NCI-H1048 (cell line): ENCODE measurements around the gene NDUFA11.
A peak's percentile ranks its signal among the peaks of the same experiment; 100 is the strongest.

Experiments
- DNase-seq: peaks from one replicate; lab custom pipeline; 2025; lab: John Stamatoyannopoulos, UW

Gene NDUFA11

DNA sequence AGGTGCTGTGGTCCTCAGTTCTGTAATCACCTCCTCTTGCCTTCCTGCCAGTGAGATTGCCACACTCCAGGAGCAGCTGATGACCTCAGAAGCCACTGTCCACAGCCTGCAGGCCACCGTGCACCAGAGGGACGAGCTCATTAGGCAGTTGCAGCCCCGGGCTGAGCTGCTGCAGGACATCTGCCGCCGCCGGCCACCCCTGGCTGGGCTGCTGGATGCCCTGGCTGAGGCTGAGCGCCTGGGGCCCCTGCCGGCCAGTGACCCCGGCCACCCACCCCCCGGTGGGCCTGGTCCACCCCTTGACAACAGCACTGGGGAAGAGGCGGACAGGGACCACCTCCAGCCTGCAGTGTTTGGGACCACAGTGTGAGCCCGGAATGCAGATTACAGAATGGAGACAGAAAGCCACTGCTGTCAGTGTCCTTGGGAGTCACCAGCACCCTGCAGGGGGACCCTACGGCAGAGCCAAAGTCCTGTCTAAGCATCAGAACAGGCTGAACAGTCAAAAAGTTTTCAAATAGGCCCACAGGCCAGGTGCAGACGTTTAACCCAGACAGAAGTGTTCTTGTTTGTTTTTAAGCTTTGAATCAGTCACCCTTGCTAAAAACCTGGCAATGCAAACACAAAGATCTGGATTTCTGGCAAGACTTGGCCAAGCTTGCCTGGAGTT lies 5.3 kb upstream of the NDUFA11 start:
- DNase-seq = no peak

DNA sequence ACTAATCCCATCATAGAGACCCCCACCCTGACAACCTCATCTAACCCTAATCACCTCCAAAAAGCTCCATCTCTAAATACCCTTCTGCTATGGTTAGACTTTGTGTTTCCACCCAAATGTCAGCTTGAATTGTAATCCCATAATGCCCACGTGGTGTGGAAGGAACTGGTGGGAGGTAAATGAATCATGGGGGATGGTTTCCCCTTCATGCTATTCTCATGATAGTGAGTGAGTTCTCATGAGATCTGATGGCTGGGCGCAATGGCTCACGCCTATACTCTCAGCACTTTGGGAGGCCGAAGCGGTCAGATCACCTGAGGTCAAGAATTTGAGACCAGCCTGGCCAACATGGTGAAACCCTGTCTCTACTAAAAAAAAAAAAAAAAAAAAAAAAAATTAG lies 3.7 kb upstream of the NDUFA11 start:
- no peak for DNase-seq

DNA sequence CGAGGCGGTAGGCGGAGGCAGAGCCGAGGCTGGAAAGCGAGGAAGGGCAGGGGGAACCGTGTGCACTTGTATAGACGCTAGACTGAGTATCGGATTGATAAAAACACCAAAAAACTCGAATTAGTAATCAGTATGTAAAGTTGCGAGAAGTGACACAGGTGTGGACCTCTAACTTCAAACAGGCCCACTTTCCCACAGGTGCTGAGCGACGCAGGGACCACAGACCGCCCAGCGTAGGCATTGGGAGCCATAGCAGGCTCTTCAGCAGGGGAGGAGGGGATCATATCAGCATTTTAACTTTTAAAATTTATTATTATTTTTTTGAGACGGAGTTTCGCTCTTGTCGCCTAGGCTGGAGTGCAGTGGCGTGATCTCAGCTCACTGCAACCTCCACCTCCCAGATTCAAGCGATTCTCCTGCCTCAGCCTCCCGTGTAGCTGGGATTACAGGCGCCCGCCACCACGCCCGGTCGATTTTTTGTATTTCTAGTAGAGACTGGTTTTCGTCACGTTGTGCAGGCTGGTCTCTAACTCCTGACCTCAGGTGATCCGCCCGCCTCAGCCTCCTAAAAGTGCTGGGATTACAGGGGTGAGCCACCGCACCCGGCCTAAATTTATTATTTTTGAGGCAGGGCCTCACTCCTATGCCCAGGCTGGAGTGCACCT lies 1.7 kb upstream of the NDUFA11 start:
- DNase-seq = no peak

DNA sequence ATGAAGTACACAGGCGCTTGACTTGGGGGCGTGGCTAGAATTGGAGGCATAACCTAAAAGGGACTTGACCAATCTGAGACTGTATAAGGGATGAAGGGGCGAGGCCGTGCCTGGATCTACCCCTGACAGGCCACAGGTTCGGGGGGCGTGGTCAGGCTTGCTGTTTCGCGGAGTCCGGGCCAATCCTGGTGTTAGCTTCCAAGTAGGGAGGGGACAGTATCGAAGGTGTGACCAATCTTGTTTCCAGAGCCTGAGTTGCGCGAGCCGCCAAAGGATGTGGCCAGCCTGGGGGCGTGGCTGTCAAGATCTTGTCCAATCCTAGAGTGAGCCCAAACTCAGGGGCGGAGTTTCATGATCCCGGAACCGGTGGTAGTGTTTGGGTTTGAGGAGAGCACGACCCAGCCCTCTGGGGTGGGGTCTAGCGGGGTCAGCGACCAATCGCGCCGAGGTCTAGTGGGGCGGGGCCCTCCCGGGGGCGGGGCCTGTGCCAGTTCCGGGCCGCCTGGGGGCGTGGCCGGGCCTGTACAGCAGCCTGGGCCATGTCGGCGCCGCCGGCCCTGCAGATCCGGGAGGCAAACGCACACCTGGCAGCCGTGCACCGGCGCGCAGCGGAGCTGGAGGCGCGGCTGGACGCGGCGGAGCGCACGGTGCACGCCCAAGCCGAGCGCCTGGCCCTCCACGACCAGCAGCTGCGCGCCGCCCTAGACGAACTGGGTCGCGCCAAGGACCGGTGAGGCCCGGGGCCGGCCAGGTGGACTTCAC lies 943 bp upstream of the NDUFA11 start, which contains the start of gene VMAC:
Gene VMAC (plus strand): TSS at position 521 of the 762 bp plus-strand sequence. CDS start 19 bp downstream, at position 540.
- DNase-seq = peak; percentile 99

DNA sequence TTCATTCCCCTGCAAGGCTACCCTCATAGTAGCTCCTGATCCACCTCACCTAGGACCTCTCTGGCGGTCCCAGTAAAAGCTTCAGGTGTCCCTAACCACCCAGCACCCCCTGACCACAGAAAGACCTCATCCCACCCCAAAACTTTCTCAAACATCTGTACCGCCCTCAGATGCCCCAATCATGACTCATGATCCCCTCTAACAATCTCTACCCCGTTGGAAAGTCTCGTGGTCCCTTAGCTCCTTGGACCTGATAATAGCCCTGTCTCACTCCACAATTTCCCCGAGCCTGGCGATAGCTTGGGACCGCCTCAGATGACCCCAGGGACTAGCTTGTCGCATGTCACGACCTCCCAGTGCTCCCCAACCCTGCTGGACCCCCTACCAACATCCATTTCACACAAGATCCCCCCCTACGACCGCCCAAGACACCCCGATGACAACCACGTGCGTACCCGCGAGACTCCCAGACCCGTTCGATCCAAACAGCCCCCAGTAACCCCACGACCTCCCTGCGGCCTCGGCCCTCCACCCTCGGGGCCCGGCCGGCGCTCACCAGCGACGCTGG lies 450 bp downstream of the NDUFA11 start:
- DNase-seq = no peak

DNA sequence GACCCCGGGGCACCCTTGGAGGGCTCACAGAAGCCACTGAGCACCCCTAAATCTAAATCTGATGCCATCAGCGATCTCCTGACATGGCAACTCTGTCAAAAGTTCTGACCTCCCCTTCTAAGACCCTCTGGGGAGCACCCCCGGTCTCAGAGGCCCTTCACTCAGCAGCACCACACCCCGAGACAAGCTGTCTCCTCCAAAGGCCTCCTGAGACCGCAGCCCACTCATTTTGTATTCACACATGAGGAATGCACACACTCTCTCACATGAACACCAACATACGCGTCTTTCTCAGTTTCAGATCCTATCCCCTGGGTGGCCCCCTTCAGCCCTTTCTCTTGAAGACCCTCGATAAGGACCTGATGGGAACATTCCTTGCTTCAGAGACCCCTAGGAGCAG lies 2.6 kb downstream of the NDUFA11 start:
- DNase-seq = no peak

DNA sequence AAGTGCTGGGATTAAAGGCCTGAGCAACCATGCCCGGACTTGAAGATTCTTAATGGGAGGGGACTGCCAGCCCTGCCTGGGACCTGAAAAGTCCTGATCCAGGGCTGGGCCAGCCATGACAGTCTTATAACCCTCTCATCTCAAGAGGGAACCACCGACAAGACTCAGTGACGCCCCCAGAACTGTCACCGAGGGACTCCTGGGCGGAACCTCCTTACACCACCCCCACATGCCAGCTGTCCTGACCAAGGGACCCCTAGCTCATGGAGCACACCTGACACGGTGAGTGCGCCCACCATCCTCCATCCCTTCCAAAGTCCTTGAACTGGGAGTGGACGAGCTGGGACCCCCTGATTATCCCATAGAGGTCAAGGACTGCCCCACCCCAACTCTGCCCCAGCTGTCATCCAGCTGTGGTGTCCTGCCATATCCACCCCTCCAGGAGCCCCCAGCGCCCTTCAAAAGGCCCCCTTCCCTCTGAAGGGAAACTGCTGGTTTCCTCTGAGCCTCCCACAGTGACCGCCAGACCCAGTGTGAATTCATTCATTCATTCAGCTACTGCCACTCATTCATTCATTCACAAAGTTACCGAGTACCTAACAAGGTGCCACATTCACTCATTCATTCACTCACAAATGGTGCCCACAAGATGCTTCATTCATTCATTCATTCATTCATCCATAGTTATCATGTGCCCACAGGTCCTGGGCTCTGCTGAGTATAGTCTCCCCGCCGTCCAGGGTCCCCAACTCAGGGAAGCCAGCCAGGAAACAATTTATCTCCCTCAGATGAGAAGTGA lies 3.7 kb downstream of the NDUFA11 start:
- no peak for DNase-seq

DNA sequence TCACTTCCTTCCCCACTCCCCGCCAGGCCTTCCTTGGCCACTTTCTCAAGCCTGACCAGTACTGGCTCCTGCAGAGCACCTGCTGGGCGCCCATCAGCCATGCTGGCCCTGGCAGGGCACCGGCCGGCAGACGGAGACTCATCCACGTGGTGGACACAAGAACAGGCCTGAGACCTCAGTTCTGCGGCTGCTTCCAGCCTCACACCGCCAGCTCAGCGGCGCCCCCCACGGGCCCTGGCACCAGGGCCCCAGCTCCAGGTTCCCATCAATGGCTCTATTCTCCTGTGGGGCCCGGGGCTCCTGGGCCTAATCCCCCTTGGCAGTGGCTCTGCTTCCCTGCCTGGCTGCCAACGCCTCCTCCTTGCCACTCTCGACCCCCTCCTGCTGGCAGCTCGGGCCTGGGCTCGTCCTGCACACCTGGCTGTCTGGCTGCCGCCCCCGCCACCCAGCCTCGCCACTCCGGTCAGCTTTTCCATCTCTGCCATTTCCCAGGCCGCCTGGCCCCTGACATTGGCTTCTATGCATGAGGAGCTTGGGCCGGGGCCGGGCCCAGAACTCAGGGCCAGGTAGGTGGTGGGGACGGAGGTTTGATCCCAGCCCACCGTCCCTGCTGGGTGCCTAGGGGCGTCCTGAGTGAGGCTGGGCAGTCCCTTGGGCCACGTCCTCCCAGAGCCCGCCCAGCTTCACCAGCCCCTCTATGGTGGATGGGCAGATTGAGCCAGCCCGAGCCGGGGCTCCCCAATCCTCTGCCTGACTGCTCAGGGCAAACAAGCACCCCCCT lies 6.2 kb downstream of the NDUFA11 start:
- DNase-seq = no peak

DNA sequence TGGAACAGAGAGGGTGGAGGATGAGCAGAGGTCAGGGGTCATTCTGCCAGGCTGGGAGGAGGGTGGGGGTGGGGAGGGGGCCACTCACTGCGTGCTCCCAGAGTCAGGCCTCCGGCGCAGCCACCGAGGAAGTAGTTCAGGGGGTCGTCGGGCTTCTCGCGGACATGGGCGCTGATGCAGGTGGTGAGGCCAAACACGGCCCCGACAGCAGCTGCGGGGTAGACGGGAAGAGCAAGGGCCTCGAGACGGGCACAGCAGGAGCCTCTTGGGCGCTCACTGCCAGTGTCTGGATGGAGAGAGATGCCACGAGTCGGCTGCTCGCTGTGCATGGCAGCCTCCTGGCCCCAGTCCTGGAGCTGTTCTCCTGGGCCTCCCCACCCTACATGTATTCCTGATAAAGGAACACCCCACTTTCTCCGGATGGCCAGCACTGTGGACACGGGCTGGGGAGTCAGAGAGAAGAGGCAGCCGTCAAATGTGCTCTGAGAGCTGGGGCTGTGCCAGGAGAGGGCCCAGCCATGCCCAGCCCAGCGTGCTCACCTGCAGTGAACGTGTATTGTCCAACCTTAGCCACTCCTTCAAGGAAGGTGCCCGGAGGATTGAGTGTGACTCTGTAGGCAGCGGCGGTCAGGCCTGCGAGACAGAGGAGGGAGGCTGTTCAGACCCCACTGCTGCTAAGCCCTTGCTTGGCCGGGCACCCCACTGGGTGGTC lies 7.1 kb downstream of the NDUFA11 start:
- no peak for DNase-seq

DNA sequence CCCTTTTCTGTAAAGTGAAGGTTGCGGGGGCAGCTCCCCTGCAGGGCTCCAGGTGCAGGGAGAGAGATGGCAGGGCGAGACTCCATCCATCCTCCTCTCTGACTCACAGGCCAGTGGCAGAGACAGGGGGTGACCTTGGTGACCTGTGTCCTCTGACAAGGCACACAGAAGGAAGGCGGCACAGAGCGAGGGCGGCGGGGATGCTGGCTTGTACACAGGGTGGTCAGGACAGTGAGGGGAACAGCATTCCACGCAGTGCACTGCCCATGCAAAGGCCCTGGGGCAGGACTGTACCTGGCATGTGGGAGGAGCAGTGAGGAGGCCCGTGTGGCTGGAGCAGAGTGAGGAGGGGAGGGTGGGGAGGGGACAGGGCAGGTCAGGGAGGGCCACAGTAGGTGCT lies 7.7 kb downstream of the NDUFA11 start:
- DNase-seq = no peak

DNA sequence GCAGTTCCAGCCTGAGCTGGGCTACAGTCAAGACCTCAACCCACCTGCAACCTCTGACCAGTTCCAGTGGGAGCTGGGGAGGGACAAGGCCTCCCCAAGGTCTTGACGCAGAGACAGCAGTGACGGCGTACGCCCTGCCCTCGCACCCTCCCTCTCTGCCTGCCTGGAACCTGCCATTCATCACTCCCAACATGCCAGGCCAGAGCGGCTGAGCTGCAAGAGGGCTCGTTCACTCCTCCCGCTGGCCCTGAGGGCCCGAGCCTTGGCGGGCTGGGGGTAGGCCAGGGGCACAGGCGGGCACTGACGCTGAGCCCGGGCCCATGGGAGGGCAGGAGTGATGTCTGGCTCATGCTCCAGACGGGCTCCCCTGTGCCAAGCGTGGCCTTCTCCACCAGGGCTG lies 8.2 kb downstream of the NDUFA11 start:
- DNase-seq = no peak

DNA sequence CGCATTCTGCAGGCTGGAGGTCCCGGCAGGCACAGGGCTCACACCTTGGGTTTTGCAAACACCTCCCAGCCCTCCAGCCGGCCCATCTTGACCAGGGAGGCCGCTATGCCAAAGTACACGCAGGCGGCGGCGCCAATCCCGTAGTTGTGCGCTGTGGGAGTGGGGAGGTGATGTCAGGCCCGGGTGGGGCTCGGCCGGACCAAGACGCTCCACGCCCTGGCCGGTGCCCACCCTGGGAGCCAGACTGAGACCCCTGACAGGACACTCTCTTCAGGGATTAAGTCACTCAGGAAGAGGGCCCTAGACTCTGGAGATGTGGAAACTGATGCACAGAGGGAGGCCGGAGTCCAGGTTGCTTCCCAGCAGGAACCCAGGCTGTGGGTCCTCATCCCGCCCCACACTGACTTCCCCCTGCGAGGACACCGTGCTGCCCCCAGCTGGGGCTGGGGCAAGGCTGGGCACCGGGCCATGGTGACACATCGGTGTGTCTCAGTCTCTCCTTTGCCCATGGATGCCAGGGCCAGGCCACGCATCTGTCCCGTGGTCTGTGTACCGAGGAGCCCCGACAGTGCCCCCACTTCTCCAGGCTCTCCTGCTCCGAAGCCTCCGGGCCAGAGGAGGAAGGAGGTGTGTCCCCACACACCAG lies 8.8 kb downstream of the NDUFA11 start:
- no peak for DNase-seq

DNA sequence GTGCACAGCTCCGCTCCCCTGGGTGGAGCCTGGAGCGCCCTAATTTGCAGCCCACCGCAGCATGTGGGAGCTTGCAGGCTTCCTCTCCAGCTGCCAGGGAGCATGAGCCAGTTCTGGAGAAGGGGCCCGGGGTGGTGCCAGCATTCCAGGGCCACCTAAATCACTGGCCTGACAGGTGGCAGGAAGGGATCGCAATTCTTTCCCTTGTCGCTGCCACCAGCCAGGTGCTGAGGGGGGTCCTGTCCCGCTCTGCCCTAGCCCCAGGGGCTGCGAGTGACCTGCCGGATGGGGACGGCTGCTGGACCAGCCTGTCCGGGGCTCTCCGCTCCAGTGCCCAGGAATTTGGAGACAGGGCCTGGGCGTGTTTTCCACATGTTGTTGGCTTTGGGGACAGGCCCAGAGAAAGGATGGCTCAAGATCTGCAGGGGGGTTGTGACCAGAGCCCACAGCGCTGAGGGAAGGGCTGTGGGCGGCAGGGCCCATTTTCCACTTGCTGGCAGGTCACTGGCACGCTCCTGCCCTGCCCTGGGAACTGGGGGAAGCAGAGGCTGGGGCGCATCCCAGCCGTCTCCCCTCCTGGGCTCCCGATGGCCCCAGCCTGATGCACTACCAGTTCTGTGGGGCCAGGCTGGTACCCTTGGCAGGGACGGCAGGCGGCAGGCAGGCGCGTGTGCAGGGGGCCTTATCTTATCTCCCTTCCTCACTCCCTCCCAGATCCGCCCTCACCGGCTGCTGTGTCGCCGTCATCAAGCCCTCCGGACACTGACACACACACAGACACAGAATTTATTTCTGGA lies 9.5 kb downstream of the NDUFA11 start:
- DNase-seq = no peak

DNA sequence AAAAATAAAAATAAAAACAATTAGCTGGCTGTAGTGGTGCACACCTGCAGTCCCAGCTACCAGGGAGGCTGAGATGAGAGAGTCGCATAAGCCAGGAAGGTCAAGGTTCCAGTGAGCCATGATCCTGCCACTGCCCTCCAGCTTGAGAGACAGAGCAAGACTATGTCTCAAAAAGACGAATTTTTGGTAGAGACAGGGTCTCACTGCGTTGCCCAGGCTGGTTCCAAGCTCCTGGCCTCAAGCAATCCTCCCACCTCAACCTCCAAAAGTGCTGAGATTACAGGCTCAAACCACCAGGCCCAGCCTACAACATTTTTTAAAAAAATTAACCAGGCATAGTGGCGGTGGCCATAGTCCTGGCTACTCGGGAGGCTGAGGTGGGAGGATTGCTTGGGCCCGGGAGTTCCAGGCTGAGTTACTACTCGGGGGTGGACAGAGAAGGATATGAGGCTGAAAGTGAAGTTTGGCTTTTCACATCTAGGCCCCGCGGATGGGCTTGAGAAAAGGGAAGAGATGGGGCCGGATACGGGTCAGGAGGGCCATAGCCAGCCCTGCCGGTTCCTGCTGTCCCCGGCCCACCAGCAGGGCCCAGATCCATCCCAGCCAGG lies 10.2 kb downstream of the NDUFA11 start:
- DNase-seq = no peak

DNA sequence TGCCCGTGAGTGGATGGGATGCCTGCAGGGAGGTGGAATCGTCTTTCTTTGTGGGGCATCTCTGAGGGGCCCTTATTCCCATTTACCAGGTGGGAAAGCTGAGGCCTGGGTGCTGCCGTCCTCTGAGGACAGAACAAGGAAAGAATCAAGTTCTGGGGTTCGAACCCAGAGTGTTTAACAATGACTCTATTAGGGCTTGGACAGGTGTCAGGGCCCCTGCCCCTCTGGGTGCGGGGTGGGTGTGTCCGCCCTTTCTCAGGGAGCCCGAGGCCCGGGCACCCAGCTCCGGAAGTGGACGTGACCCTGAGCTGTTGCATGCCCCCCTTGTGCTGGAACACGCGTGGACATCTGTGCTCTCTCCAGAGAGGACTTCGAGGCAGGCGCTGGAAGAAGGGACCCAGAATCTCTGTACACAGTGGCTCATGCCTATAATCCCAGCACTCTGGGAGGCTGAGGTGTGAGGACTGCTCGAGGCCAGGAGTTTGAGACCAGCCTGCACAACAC lies 10.8 kb downstream of the NDUFA11 start:
- DNase-seq = no peak

DNA sequence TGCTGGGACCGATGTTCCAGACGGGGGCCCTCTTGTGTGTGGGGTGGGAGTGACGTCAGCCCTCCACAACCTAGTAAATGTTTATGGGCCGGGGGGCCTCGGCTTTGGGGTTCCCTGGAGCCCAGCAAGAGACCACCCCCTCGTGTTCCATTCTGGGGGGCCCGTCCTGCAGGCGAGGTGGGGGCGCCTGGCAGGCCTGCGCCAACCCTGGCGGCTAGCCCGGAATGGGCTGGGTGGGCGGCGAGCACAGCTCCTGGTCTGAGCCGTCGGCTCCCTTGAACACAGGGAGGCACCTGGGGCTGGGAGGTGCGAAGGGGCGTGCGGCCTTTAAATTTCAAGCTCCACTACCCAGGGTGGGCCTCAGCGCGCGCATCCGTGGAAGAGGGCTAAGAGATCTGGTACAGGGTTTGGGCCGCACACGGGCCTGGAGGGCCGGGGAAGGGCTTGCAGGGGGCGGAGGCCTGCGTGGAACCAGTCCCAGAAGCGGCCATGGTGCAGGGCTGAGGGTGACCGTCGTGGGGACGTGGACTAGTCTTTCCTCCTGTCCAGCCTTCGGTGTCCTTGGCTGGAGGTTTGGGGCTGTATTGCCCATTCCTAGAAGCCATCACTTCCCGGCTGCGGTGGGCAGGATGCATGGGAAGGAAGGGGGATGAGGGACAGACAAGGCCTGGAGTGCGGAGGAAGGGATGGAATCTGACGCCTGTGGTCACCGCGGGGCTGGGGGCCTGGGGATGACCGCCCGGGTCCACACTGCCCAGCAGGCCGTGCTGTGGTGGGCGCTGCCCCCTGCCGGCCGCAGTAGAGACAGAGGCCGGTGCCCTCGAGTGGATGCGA lies 11.4 kb downstream of the NDUFA11 start:
- DNase-seq = no peak

DNA sequence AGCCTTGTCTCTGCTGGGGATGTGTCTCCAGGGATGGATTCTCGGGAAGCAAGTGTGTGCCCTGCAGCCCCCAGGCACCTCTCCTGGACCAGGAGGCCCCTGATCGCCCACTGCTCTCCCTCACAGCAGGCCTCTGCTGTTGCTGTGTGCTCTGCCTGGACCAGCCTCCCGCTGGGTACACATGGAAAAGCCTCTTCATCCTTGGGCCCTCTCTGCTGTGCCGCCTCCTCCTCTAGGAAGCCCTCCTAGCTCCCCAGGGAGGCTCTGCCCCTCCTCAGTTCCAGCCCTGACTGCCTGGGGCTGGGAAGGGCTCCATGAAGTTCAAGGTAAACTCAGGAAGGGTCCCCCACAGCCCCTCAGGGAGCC lies 12.0 kb downstream of the NDUFA11 start:
- no peak for DNase-seq

DNA sequence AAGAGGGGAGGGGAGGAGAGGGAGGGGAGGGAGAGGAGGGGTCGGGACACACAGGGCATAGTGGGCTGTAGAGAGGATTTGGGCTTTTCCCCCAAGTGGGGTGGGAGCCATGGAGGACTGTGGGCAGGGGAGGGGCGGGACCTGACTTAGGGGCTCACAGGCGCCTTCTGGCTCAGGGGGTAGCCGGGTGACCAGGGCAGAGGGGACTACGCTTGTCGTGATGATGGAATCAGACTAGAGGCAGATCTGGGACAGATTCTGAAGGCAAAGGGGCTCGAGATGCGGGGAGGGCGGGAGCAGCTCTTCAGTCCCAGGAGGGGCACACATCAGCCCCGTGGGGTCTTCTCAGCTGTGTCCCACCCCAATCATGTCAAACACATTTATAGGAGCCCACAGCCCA lies 13.5 kb downstream of the NDUFA11 start:
- DNase-seq = no peak
